CD4-positive, alpha-beta T cell treated with Interleukin-17A for 4 hours (primary cell): ENCODE data around the gene RASGRP2.
A peak's percentile ranks its signal among the peaks of the same experiment; 100 is the strongest.

Experiments used
- DNase-seq: peaks from one replicate; pipeline ENCODE4 v3.0.0-alpha.2; 2020; ENCODE audit warnings: mixed read lengths

Gene RASGRP2

GRCh38 chr11:64692764-64693331 is 51.1 kb downstream of the RASGRP2 start:
- DNase-seq, result no peak

DNA sequence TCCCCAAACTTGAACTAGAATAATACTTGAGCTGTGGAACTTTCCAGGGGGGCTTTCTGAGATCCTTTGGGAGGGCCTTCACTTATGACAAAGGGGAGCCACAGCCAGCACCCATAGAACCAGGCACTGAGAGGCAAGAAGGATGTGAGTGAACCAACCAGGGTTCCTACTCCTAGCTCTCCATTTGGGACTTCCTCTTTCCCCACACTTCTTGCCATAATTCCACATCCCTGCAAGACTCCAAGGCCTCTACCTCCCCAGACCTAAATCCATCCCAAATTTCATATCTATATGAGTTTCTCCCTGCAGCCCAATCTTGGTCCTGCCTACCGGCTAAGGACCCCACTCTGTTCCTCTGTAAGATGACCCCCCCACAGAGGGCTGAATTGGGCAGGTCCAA is 52.4 kb downstream of the RASGRP2 start:
- DNase-seq, result no peak

DNA sequence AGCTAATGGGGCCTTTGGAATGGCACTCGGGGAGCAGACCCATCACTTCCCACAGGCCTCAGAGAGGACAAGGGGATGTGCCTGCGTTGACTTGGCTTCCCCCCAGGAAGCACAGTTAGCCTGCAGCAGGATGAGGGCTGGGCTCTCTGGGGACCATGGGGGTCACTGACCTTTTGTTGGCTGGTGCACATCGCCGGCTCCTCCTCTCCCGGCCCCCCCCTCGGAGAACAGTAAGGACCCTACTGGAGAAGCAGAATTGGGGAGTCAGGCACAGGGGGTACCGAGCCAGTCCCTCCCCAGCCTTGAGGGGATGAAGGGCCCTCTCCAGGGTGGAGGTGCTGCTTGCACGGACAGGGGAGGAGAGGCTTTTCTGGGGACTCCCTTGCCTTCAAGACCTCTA is 53.7 kb downstream of the RASGRP2 start:
- DNase-seq, result no peak

DNA sequence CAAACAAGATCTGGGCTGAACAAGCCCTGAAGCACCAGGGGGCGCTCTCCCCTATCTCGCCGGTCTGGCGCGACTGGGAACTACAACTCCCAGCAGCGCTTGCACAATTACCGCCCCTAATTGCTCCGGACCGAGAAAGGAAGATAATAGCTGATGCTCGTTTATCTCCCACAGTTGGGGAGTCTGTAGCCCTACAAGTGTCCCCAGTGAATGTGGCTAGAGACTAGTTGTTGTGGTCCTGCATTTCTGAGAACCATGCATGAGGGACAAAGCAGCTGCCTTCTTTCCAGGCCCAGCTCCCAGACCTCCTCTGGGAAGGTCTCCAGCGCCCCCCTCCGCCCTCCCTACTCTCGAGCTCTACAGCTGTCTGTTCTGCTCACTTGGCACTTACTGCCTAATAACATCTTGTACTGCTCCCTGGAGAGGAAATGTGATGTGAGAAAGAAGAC is 55.4 kb downstream of the RASGRP2 start:
- DNase-seq, result peak; percentile 97

GRCh38 chr11:64687643-64688533 is 56.1 kb downstream of the RASGRP2 start:
- DNase-seq, result no peak

DNA sequence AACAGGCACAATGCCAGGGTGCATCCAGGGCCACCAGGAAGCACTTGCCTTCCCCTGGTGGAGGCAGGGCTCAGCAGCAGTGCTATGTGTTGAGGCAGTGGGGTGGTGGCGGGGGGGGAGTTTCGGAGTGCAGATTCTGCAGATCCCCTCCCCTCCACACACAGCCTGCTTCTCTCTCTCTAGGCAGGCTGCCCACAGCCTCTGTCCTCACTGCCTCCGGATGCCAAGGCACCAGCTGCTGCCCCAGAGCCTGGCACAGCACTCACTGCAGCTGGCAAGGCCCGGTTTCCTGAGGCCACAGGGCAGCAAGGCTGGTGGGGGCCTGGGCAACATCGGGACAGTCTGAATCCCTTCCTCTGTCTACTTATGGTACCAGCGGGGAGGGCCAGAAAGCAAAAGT is 56.7 kb downstream of the RASGRP2 start:
- DNase-seq, result no peak

- DNase-seq, result no peak
Observed at GRCh38 chr11:64686466-64687170, 57.3 kb downstream of the RASGRP2 start.

DNA sequence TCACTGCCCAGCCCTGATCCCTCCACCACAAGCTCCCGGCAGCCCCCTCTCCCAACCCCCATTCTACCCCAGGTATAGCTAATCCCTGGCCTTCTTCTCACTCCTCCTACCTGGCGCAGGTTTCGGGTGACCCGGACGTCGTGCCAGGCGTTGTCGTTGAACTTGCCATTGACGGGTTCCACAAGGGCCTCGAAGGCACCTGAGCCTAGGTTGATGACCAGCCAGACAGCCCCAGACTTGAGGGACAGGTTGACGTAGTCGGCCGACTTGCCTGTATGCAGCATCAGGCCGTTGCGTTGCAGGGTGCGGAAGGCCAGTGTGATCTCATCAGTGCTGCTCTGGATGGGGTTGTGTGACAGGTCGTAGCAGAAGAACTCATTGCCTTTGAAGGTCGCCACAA is 58.4 kb downstream of the RASGRP2 start:
- no peak for DNase-seq

GRCh38 chr11:64684357-64684756 is 59.6 kb downstream of the RASGRP2 start:
- no peak for DNase-seq

DNA sequence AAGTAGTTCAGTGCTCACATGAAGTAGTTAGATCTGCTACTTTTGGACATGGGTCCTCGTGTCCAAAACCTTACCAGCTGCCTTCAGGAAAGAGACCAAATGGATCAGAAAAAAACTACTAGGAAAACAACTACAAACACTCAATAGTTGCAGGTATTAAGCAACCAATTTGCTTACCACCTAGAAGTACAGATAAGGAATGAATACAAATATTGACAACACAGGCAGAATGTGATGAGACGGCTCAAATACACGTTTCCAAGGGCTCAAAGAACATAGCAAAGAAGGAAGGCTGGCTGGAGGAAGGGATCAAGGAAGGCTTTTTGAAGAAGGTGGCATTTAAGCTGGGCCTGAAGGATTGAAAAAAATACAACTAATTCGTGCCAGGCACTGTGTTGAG is 62.8 kb downstream of the RASGRP2 start:
- DNase-seq, result no peak

DNA sequence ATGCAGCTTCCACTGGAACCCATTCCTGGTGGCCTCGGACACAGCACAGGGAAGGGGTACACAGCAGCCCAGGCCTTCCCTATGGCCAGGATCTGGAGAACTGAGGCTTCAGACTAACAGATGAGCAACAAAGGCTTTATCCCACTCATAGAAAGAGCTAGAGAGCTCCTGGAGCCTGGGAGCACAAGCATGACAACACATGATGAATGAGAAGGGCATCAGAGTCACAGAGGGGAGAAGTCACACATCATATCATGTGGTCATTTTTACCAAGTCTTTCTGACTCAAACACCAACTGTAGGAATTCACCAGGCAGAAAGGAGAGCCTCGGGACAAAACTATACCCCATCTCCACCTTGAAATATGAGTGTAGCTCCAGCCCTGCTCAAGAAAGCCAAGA is 64.1 kb downstream of the RASGRP2 start:
- no peak for DNase-seq

DNA sequence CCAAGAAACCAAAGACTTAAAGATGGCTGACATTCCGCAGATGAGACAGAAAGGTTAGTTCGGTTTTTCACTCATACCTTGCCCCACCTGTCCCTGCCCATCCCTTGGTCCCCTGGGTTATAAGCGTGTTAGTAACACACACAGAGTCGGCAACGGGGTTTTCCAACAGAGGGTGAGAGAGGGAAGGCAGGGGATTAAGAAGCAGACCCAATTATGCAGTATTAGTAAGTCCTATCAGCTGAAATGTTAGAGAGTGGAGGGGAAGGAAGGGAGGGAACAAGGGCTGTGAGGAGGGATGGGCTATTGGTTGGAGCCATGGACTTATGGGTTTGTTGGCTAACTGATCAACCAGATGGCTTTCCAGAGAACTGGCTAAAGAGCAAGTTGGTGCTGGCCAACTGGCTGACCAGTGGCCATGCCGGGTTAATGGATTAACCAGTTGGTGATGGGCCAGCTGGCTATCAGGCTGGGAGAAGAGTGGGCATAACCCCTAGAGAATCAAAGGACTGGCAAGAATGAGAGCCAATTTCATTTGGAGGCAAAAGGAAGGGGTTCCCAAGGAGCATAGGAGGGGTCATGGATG is 66.4 kb downstream of the RASGRP2 start:
- no peak for DNase-seq
